22Rv1 (cell line): ENCODE results near the gene CUEDC1.
A peak's percentile ranks its signal among the peaks of the same experiment; 100 is the strongest.

Source experiments
- H3K27ac ChIP-seq: fragments of 450-650 bp; 2 replicates; pipeline ENCODE4 v1.5.1; 2017
- CTCF ChIP-seq: fragments of 450-650 bp; IDR thresholded peaks from 2 replicates; pipeline ENCODE4 v1.5.1; 2017; ENCODE audit warnings: mild to moderate bottlenecking
- ZFX ChIP-seq: fragments of 450-650 bp; IDR thresholded peaks from 2 replicates; pipeline ENCODE4 v1.6.1; 2017; ENCODE audit warnings: antibody characterized with exemption, borderline replicate concordance

CUEDC1 gene

GRCh38 chr17:57990037-57990436, 34.8 kb upstream of the CUEDC1 start:
- TF ChIP-seq ZFX = no peak
- TF ChIP-seq CTCF = no peak
- H3K27ac ChIP-seq = no peak overlapping the region

GRCh38 chr17:57988301-57989250, 33.4 kb upstream of the CUEDC1 start:
- TF ChIP-seq ZFX (no peak), CTCF (no peak)
- H3K27ac ChIP-seq = peak overlapping the region; percentile 76

- peak within 1 kb of the TSS; percentile 76 for H3K27ac ChIP-seq
- TF ChIP-seq ZFX = no peak
- no peak for TF ChIP-seq CTCF
Measured at GRCh38 chr17:57987581-57988300, 32.5 kb upstream of the CUEDC1 start, which contains the start of gene VEZF1. VEZF1 (minus strand) TSS chr17:57988254; CDS start chr17:57988111, 143 bp downstream.

- H3K27ac ChIP-seq = peak overlapping the region; percentile 76
- TF ChIP-seq ZFX = no peak
- TF ChIP-seq CTCF = no peak
Measured at GRCh38 chr17:57986841-57987580, 31.8 kb upstream of the CUEDC1 start.

- TF ChIP-seq ZFX (no peak), CTCF (no peak)
- H3K27ac ChIP-seq = no peak overlapping the region
Measured at GRCh38 chr17:57985675-57985974, 30.4 kb upstream of the CUEDC1 start.

- TF ChIP-seq ZFX = no peak
- no peak for TF ChIP-seq CTCF
- no peak overlapping the region for H3K27ac ChIP-seq
Measured at GRCh38 chr17:57984936-57985674, 29.9 kb upstream of the CUEDC1 start.
